Progenitor cell of endocrine pancreas (in vitro differentiated cells): Measurements from ENCODE around the gene ZDHHC18. TPM values are rescaled to one million over a fixed set of nuclear protein-coding genes. Genes with fewer than 3 reads are reported as not detected.

Experiments
- DNase-seq: peaks from one replicate; pipeline ENCODE4 v3.0.0; 2021; ENCODE audit warnings: low spot score; ENCODE audit not compliant: unreplicated experiment
- H3K27ac Mint-ChIP-seq: 2 replicates; pipeline ENCODE4 v1.8.0; 2021; ENCODE audit warnings: mild to moderate bottlenecking, moderate library complexity, mixed read lengths
- H3K27me3 Mint-ChIP-seq: 2 replicates; pipeline ENCODE4 v1.8.0; 2021; ENCODE audit warnings: mixed read lengths
- H3K36me3 Mint-ChIP-seq: 2 replicates; pipeline ENCODE4 v1.8.0; 2022; ENCODE audit warnings: mixed read lengths; ENCODE audit not compliant: insufficient read depth
- H3K4me1 Mint-ChIP-seq: 2 replicates; pipeline ENCODE4 v1.8.0; 2021; ENCODE audit warnings: low read depth, mixed read lengths
- H3K4me3 Mint-ChIP-seq: 2 replicates; pipeline ENCODE4 v1.8.0; 2021; ENCODE audit warnings: low read depth, mild to moderate bottlenecking, moderate library complexity, mixed read lengths
- H3K9me3 Mint-ChIP-seq: 2 replicates; pipeline ENCODE4 v1.8.0; 2021; ENCODE audit warnings: low read depth, mixed read lengths
- total RNA-seq: library from RNA; stranded (reverse); gene quantifications from 2 replicates; pipeline ENCODE4 v1.2.1, GENCODE V29; 2021
- TF ChIP-seq, protein P1 (sequence below): fragments of 200-600 bp; sonication (generic); IDR thresholded peaks from one replicate; pipeline ENCODE4 v1.5.0; 2021; ENCODE audit warnings: antibody characterized with exemption, mild to moderate bottlenecking; ENCODE audit not compliant: unreplicated experiment

Gene ZDHHC18
- total RNA-seq, 1 donor from 2014 or later, result 26.1 TPM

- Mint-ChIP-seq H3K27me3 (no peaks in the 10 kb centered on the region), H3K9me3 (no peaks in the 10 kb centered on the region), H3K27ac (peak overlapping the region; percentile 96), H3K4me3 (peak overlapping the region; percentile 92), H3K4me1 (peaks cover 15% of the 10 kb centered on the region), H3K36me3 (peaks cover 27% of the 10 kb centered on the region)
- no peak for DNase-seq
- TF ChIP-seq, protein P1, sequence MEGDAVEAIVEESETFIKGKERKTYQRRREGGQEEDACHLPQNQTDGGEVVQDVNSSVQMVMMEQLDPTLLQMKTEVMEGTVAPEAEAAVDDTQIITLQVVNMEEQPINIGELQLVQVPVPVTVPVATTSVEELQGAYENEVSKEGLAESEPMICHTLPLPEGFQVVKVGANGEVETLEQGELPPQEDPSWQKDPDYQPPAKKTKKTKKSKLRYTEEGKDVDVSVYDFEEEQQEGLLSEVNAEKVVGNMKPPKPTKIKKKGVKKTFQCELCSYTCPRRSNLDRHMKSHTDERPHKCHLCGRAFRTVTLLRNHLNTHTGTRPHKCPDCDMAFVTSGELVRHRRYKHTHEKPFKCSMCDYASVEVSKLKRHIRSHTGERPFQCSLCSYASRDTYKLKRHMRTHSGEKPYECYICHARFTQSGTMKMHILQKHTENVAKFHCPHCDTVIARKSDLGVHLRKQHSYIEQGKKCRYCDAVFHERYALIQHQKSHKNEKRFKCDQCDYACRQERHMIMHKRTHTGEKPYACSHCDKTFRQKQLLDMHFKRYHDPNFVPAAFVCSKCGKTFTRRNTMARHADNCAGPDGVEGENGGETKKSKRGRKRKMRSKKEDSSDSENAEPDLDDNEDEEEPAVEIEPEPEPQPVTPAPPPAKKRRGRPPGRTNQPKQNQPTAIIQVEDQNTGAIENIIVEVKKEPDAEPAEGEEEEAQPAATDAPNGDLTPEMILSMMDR, result no peak
Observed at GRCh38 chr1:26888231-26888630, 61.7 kb downstream of the ZDHHC18 start.

- DNase-seq, result peak; percentile 47
- peaks cover 27% of the 10 kb centered on the region for H3K36me3 Mint-ChIP-seq
- H3K27me3 Mint-ChIP-seq, result no peaks in the 10 kb centered on the region
- H3K27ac Mint-ChIP-seq, result peak within 1 kb of the TSS; percentile 96
- H3K9me3 Mint-ChIP-seq, result no peaks in the 10 kb centered on the region
- H3K4me3 Mint-ChIP-seq, result peak within 1 kb of the TSS; percentile 92
- peaks cover 15% of the 10 kb centered on the region for H3K4me1 Mint-ChIP-seq
- TF ChIP-seq, protein P1, result no peak
Observed at GRCh38 chr1:26889551-26890466, 63.3 kb downstream of the ZDHHC18 start, which contains the start of gene GPN2. TSS of gene GPN2 (minus strand) at chr1:26890283. CDS start at chr1:26890096, 187 bp downstream.

GRCh38 chr1:26890467-26890796, 63.9 kb downstream of the ZDHHC18 start:
- peaks cover 15% of the 10 kb centered on the region for H3K4me1 Mint-ChIP-seq
- no peaks in the 10 kb centered on the region for H3K27me3 Mint-ChIP-seq
- TF ChIP-seq, protein P1, result no peak
- H3K4me3 Mint-ChIP-seq, result peak overlapping the region; percentile 92
- peaks cover 23% of the 10 kb centered on the region for H3K36me3 Mint-ChIP-seq
- no peak for DNase-seq
- H3K27ac Mint-ChIP-seq, result peak overlapping the region; percentile 96
- H3K9me3 Mint-ChIP-seq, result no peaks in the 10 kb centered on the region

- TF ChIP-seq, protein P1, result no peak
- Mint-ChIP-seq H3K9me3 (no peaks in the 10 kb centered on the region), H3K27me3 (no peaks in the 10 kb centered on the region), H3K4me1 (peaks cover 8% of the 10 kb centered on the region), H3K36me3 (peaks cover 22% of the 10 kb centered on the region), H3K4me3 (no peak overlapping the region), H3K27ac (peak overlapping the region; percentile 72)
- DNase-seq, result no peak
Observed at GRCh38 chr1:26894263-26894662, 67.8 kb downstream of the ZDHHC18 start.

DNA sequence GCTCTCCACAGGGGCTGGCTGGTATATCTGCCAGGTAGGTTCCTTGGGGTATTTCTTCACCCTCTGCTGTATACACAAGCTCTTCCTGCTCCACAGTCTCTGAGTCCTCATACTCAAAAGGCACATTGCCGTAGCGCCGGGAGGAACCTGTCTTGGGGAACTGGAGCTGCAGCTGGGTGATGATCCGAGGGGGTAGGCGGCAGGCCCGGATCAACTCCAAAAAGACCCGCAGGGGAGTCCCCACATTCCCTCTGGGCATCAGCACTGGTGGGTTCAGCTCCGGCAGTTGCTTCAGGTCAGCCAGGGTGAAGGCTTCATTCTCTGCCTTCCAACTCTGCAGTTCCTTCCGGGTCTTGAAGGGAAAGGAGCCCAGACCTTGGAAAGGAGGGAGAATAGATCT, 70.9 kb downstream of the ZDHHC18 start:
- no peak for DNase-seq
- H3K27ac Mint-ChIP-seq, result no peak overlapping the region
- no peak overlapping the region for H3K4me3 Mint-ChIP-seq
- H3K36me3 Mint-ChIP-seq, result peaks cover 20% of the 10 kb centered on the region
- H3K4me1 Mint-ChIP-seq, result peaks cover 15% of the 10 kb centered on the region
- no peaks in the 10 kb centered on the region for H3K9me3 Mint-ChIP-seq
- TF ChIP-seq, protein P1, result no peak
- no peaks in the 10 kb centered on the region for H3K27me3 Mint-ChIP-seq
